NOMO-1 treated with DMSO at 0.1 percent for 48 hours (cell line): ENCODE results near the gene NRDE2.
"Not testable (repeated sequence)": the region's sequence is repeated elsewhere in the genome, so short reads cannot be mapped to it uniquely, and the experiment has no call there.

Source experiments
- DNase-seq: peaks from one replicate; lab custom pipeline; 2025; ENCODE audit not compliant: unreplicated experiment; lab: John Stamatoyannopoulos, UW

NRDE2 gene

GRCh38 chr14:90274019-90274418 is 57.7 kb downstream of the NRDE2 start:
- no peak for DNase-seq

DNA sequence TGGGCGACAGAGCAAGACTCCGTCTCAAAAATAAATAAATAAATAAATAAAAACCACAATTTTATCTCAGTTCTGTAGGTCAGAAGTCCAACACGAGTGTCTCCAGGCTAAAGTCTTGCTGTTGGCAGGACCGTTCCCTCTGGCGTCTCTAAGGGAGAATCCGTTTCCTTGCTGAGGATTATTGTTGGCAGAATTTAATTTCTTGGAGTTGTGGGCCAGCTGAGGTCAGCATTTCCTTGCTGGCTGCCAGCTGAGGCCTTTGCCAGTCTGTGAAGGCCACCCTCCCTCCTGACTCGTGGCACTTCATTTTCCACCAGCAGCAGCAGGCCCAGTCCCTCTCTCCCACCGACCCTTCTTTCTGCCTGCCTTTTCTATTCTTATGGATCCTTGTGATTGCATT is 58.2 kb downstream of the NRDE2 start:
- DNase-seq, result no peak

GRCh38 chr14:90272523-90272922 is 59.2 kb downstream of the NRDE2 start:
- peak; percentile 44 for DNase-seq

DNA sequence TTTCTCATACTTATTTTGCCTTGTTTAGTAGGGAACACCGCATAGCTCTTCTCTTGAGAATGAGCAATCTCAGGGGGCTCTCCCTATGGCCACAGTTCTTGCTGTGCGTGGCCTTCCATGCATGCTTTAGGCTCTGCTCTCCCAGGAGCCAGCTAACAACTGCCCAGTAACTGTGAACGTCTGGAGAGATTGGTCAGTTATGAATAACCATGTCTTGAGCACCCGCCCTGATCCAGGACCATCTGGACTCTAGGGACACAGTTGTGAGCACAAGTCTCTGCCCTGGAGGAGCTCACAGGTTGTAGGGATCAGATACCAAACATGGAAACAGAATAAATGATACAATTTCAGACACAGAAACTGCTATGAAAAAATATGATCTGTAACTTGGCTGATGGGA is 63.3 kb downstream of the NRDE2 start:
- DNase-seq, result no peak

- DNase-seq, result no peak
These were observed 65.1 kb downstream of the NRDE2 start for GRCh38 chr14:90266441-90267154.

GRCh38 chr14:90263748-90264449 is 67.8 kb downstream of the NRDE2 start:
- no peak for DNase-seq

DNA sequence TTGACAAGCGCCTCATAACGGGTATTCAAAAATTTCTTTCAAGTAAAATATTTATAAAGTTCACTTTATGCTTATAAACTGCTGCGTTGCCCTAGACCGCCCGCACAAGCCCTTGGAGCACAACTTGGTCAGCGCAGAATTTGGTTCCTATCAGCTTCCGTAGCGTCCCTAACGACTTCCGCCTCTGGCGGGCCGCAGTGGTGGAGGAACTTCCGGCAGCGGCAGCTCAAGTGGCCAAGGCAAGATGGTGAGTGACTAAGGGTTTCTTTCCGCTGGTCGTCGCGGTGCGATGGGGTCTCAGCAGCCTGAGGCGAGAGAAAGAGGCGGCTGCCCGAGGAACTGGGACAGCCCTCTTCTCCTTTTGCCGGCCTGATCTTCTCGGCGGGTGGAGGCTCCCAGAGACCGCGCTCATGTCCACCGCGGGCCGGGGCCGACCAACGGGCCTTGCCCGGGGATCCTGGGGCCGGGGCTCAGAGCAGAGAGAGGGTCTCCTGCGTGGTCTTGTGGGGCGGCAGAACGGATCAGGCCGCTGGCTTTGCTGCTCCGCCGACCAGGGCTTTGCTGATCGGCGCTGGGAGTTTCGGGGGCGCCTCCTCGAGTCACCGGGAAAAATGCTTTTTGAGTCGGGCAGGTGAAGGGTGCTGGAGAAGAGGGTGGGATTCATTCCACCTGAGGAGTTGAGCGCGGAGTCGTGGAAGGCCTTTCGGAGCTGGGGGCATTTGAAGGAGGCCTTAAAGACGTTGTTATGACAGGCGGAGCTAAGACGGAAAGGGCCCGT is 75.2 kb downstream of the NRDE2 start, which contains the start of gene PSMC1:
Gene PSMC1, plus strand, starts transcription at position 200 of the 778 bp plus-strand sequence. Its CDS starts 45 bp downstream, at position 245.
- peak; percentile 90 for DNase-seq

- DNase-seq, result peak; percentile 18
These were observed 75.9 kb downstream of the NRDE2 start for GRCh38 chr14:90255871-90256270.

- no peak for DNase-seq
These were observed 77.9 kb downstream of the NRDE2 start for GRCh38 chr14:90253826-90254225.

DNA sequence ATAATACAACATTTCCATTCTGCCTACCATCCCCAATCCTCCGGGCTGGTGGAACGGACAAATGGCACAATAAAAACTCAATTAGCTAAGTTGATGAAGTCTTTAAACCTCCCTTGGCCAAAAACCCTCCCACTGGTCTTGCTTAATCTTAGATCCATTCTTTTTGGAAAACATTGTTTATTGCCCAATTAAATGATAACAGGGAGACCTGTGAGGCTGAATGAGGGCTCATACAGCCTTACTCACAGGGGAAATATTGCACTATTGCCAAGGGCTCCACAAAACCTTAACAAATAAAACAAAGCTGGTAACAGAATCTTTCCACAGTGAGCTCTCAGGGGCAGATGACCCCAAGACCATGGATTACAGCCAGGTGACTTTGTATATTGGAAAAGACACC is 83.1 kb downstream of the NRDE2 start:
- no peak for DNase-seq

- DNase-seq, result not testable (repeated sequence)
These were observed 84.3 kb downstream of the NRDE2 start for GRCh38 chr14:90247441-90247840.

DNA sequence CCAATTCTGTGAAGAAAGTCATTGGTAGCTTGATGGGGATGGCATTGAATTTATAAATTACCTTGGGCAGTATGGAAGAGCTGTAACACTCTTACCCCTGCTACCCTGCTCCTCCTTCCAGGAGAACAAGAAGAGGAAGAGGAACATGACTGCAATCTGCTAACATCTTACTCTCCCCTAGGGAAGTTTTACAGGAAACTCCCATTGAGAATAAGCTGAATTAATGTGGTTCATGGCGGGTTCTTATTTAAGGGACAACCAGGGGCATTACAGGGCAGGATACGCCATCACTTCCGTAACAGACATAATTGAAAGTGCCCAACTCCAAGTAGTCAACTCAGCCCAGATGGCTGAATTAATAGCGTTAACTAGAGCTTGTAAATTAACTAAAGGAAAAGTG is 84.8 kb downstream of the NRDE2 start:
- no peak for DNase-seq

DNA sequence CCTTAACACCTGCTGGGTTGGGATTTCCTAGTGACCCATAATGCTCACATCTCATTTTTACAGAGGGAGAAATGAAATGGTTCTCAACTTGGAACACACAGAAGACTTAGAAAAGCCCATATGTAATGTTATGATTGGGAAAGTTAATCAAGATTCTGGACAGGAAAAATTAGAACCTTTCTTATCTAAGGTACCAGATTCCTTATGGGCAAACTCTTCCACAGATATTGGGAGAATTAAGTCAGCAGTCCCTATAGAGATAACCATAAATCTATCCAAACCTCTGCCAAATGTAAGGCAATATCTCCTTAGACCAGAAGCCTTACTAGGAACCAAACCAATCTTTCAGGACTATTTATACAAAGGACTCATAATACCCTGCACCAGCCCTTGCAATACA is 89.3 kb downstream of the NRDE2 start:
- no peak for DNase-seq

- no peak for DNase-seq
These were observed 92.6 kb downstream of the NRDE2 start for GRCh38 chr14:90239139-90239538.

DNA sequence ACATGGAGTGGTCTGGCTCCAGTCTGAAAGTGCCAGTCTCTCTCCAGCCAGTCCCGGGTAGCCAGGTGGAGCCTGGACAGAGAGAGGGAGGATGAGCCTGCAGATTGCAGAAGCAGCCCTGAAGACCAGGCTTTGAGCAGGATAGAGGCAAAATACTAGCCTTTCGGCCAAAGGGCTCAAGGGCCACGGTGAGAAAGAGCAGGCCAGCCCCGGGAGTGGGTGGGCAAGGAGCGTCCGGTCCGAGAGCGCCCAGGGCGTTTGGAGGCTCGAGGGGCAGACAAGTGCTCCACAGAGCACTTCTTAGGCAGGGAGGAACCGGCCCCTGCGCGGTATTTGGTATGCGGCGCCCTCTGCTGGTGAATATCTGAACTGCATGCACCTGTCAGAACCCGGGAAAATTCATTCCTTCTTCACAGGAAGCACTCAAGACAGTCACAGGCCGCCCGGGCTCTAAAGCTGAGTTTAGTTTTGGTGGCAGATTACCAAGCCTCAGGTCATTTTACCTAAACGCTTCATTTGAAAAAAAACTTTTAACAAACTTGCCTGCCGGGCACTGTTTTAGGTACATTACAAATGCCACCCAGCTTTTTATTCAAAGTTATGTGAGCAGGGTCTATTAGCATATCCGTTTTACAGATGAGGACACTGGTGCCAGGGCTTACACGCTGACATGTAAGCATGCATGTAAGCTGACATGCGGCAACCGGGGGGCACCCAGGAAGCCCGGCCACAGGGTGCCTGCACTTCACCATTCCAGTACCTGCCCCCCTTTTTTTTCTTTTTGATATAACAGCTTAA is 96.4 kb downstream of the NRDE2 start:
- peak; percentile 62 for DNase-seq

DNA sequence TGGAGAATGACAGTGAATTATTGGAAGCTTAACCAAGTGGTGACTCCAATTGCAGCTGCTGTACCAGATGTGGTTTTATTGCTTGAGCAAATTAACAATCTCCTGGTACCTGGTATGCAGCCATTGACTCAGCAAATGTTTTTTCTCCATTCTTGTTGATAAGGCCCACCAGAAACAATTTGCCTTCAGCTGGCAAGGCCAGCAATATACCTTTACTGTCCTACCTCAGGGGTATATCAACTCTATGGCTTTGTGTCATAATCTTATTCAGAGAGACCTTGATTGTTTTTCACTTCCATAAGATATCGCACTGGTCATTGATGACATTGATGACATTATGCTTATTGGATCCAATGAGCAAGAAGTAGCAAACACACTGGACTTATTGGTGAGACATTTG is 101.8 kb downstream of the NRDE2 start:
- not testable (repeated sequence) for DNase-seq

GRCh38 chr14:90228478-90228877 is 103.3 kb downstream of the NRDE2 start:
- no peak for DNase-seq
